ENCODE results near the gene TUBB.

DNA sequence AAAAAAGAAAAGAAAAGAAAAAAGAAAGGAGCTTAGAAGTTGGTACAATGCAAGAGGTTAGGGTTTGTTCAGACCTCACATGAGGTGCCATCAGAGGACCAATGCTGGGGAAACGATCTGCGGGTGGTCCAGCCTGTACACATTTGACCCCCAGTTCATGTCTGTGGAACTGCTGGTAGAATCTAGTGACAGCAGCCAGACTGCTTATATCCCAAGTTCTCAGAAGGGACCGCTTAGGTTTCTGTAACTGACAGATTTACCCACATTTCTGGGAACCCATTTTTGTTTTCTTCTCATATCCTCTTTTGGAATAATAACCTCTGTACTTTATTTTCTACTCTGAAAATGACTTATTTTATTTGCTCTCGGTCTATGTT is 38.4 kb upstream of the TUBB start:
- TF ChIP-seq, protein P1, sequence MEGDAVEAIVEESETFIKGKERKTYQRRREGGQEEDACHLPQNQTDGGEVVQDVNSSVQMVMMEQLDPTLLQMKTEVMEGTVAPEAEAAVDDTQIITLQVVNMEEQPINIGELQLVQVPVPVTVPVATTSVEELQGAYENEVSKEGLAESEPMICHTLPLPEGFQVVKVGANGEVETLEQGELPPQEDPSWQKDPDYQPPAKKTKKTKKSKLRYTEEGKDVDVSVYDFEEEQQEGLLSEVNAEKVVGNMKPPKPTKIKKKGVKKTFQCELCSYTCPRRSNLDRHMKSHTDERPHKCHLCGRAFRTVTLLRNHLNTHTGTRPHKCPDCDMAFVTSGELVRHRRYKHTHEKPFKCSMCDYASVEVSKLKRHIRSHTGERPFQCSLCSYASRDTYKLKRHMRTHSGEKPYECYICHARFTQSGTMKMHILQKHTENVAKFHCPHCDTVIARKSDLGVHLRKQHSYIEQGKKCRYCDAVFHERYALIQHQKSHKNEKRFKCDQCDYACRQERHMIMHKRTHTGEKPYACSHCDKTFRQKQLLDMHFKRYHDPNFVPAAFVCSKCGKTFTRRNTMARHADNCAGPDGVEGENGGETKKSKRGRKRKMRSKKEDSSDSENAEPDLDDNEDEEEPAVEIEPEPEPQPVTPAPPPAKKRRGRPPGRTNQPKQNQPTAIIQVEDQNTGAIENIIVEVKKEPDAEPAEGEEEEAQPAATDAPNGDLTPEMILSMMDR (IDR thresholded peaks at IDR 0.05) = no peak
- no peak for TF ChIP-seq EZH2 (IDR thresholded peaks at IDR 0.05; ENCODE audit: borderline replicate concordance, insufficient read depth, low read depth, low read length, poor library complexity, severe bottlenecking)

All from B cell (primary cell).